HepG2 (cell line): Measurements from ENCODE around the gene MAPK13. TPM values are rescaled to one million over a fixed set of nuclear protein-coding genes. Genes with fewer than 3 reads are reported as not detected.

ENCODE experiments used
- AKAP8 ChIP-seq: sonication (generic); formaldehyde crosslinking; IDR thresholded peaks from 2 replicates; pipeline ENCODE4 v1.5.1; 2020; ENCODE audit warnings: mild to moderate bottlenecking, missing genetic modification reagents
- ASH2L ChIP-seq: fragments of 300-600, 200-600 bp; sonication (generic); IDR thresholded peaks from 2 replicates; pipeline ENCODE4 v1.7.0; 2017; ENCODE audit warnings: low read depth, mild to moderate bottlenecking, moderate library complexity, mixed read lengths, low read length; ENCODE audit not compliant: insufficient read length
- FIP1L1 ChIP-seq: fragments of 200-400 bp; formaldehyde crosslinking; IDR thresholded peaks from 2 replicates; pipeline ENCODE4 v1.6.1; 2018; ENCODE audit warnings: low read depth, mild to moderate bottlenecking, low read length, moderate library complexity, borderline replicate concordance; ENCODE audit not compliant: insufficient read depth
- IRX3 ChIP-seq: sonication (generic); formaldehyde crosslinking; IDR thresholded peaks from 2 replicates; pipeline ENCODE4 v1.8.1; 2023; ENCODE audit warnings: mild to moderate bottlenecking, low read depth, missing genetic modification reagents, borderline replicate concordance
- PHF21A ChIP-seq: sonication (generic); formaldehyde crosslinking; IDR thresholded peaks from 2 replicates; pipeline ENCODE4 v1.5.0; 2020; ENCODE audit warnings: mild to moderate bottlenecking, missing genetic modification reagents
- SMAD3 ChIP-seq: sonication (generic); formaldehyde crosslinking; IDR thresholded peaks from 2 replicates; pipeline ENCODE4 v1.4.0; 2020; ENCODE audit warnings: missing genetic modification reagents
- SOX13 ChIP-seq, 3 experiments: fragments of 450-650 bp in 1 of 3; sonication (generic) in 1 of 3; formaldehyde crosslinking in 1 of 3; IDR thresholded peaks in 2 of 3; conservative IDR thresholded peaks in 1 of 3; 2 replicates each; pipeline versions ENCODE4 v1.5.0 to v1.6.1; 2016 to 2020; ENCODE audit warnings: antibody characterized with exemption in 1 of 3, mild to moderate bottlenecking in 1 of 3, missing compliant biosample characterization in 1 of 3, missing genetic modification reagents in 1 of 3, moderate library complexity in 1 of 3
- ZNF354B ChIP-seq: sonication (generic); formaldehyde crosslinking; IDR thresholded peaks from 2 replicates; pipeline ENCODE4 v1.8.0; 2022; ENCODE audit warnings: mild to moderate bottlenecking, missing genetic modification reagents
- ZNF484 ChIP-seq: sonication (generic); formaldehyde crosslinking; IDR thresholded peaks from 2 replicates; pipeline ENCODE4 v1.5.1; 2020; ENCODE audit warnings: mild to moderate bottlenecking, low read depth, missing genetic modification reagents, borderline replicate concordance
- ZNF550 ChIP-seq: sonication (generic); formaldehyde crosslinking; IDR thresholded peaks from 2 replicates; pipeline ENCODE4 v1.4.0; 2020; ENCODE audit warnings: mild to moderate bottlenecking, missing genetic modification reagents, borderline replicate concordance
- ZNF883 ChIP-seq: sonication (generic); formaldehyde crosslinking; IDR thresholded peaks from 2 replicates; pipeline ENCODE4 v1.5.1; 2020; ENCODE audit warnings: mild to moderate bottlenecking, missing genetic modification reagents; ENCODE audit errors: not compliant biosample characterization
- ZSCAN25 ChIP-seq: sonication (generic); formaldehyde crosslinking; IDR thresholded peaks from 2 replicates; pipeline ENCODE4 v1.8.0; 2022; ENCODE audit warnings: mild to moderate bottlenecking, missing genetic modification reagents
- polyA plus RNA-seq, 8 experiments: library from polyadenylated mRNA; depleted of rRNA in 3 of 8; stranded (reverse) in 7 of 8; unstranded in 1 of 8; fragments of >200 nt; fragmentation: Illumina TruSeq in 4 of 8; extraction: Trizol in 4 of 8; gene quantifications; 2 replicates each; pipeline versions ENCODE4 v1.2.1 to v1.2.3, GENCODE V29; 2011 to 2016; ENCODE audit warnings: low read depth in 4 of 8, missing spikeins in 1 of 8, mixed read lengths in 1 of 8; ENCODE audit not compliant: insufficient read depth in 1 of 8
- total RNA-seq, 5 experiments: library from RNA; depleted of rRNA; stranded (reverse); fragments of >200 nt; fragmentation: Illumina TruSeq; extraction: Trizol; gene quantifications; 2 replicates each; pipeline ENCODE4 v1.2.3, GENCODE V29; 2016; ENCODE audit warnings: low read depth in 1 of 5
- TF ChIP-seq, protein P1 (sequence below): sonication (generic); formaldehyde crosslinking; IDR thresholded peaks from 2 replicates; pipeline ENCODE4 v1.4.0; 2020; ENCODE audit warnings: missing genetic modification reagents
- TF ChIP-seq, protein P2 (sequence below): IDR thresholded peaks from 2 replicates; pipeline ENCODE4 v1.6.1; 2016
- TF ChIP-seq, protein P3 (sequence below): sonication (generic); formaldehyde crosslinking; IDR thresholded peaks from 2 replicates; pipeline ENCODE4 v1.8.1; 2022; ENCODE audit warnings: low read depth, mild to moderate bottlenecking, missing genetic modification reagents
- TF ChIP-seq, protein P4 (sequence below): IDR thresholded peaks from 2 replicates; pipeline ENCODE4 v1.6.1; 2016; ENCODE audit warnings: missing genetic modification reagents, missing compliant biosample characterization
- TF ChIP-seq, protein P5 (sequence below): sonication (generic); formaldehyde crosslinking; IDR thresholded peaks from 2 replicates; pipeline ENCODE4 v1.8.0; 2022; ENCODE audit warnings: mild to moderate bottlenecking, missing genetic modification reagents, moderate library complexity

Gene MAPK13
- total and polyA plus RNA-seq, 2 of the 13 experiments (the other 11 are each of a cell fraction or from before 2014, with no cell fraction given) = 12.7 to 43.4 TPM

DNA sequence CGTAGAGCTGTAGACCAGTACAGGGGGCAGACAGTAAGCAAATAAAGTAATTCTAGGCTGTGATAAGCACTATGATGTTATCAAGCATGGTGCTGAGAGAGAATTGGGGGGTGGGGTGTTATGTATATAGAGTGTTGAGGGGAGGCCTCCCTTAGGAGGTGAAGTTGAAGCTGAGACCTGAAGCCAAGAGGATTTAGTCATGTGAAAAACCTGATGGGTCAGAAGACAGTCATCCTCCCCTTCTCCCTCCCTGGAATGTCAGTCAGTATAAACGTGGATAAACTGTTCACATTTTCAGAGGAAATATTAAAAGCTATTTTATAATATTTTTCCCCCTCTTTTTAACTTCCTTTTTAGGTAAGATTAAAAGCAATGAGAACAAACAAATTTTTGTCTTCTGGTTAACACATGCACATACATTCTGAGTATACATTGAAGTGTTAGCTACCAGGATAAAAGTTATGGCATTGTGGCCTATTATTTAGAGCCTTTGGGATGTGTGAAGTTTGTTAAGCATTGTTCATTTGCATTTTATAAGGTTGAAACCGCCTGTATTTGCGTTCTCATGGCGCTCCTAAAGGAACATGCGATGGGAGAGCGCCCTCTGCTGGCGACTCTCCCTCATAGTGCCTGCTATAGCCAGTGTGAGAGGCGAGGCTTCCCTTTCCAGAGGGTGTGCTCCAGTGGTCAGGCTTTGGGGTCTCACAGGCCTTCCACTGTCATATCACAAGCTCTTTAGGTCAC is 35.4 kb upstream of the MAPK13 start (continued):
- no peak for TF ChIP-seq SOX13 (IDR thresholded peaks at IDR 0.05)
- peak in 1 of 2 experiments; percentile 51; a peak in 1 of 4 replicates for TF ChIP-seq SOX13 (CRISPR knock-in tag; conservative IDR thresholded peaks at IDR 0.05 in 1 of 2, IDR thresholded peaks at IDR 0.05 in 1 of 2)
- no peak for TF ChIP-seq ZNF354B
- TF ChIP-seq ZSCAN25 = no peak
- peak; percentile 66; the same call in 1 of the 2 replicates for TF ChIP-seq SMAD3
- TF ChIP-seq, protein P1, sequence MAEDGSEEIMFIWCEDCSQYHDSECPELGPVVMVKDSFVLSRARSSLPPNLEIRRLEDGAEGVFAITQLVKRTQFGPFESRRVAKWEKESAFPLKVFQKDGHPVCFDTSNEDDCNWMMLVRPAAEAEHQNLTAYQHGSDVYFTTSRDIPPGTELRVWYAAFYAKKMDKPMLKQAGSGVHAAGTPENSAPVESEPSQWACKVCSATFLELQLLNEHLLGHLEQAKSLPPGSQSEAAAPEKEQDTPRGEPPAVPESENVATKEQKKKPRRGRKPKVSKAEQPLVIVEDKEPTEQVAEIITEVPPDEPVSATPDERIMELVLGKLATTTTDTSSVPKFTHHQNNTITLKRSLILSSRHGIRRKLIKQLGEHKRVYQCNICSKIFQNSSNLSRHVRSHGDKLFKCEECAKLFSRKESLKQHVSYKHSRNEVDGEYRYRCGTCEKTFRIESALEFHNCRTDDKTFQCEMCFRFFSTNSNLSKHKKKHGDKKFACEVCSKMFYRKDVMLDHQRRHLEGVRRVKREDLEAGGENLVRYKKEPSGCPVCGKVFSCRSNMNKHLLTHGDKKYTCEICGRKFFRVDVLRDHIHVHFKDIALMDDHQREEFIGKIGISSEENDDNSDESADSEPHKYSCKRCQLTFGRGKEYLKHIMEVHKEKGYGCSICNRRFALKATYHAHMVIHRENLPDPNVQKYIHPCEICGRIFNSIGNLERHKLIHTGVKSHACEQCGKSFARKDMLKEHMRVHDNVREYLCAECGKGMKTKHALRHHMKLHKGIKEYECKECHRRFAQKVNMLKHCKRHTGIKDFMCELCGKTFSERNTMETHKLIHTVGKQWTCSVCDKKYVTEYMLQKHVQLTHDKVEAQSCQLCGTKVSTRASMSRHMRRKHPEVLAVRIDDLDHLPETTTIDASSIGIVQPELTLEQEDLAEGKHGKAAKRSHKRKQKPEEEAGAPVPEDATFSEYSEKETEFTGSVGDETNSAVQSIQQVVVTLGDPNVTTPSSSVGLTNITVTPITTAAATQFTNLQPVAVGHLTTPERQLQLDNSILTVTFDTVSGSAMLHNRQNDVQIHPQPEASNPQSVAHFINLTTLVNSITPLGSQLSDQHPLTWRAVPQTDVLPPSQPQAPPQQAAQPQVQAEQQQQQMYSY (CRISPR knock-in tag) = no peak
- TF ChIP-seq, protein P2, sequence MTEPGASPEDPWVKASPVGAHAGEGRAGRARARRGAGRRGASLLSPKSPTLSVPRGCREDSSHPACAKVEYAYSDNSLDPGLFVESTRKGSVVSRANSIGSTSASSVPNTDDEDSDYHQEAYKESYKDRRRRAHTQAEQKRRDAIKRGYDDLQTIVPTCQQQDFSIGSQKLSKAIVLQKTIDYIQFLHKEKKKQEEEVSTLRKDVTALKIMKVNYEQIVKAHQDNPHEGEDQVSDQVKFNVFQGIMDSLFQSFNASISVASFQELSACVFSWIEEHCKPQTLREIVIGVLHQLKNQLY (CRISPR knock-in tag) = no peak
- TF ChIP-seq FIP1L1 = no peak
- TF ChIP-seq ZNF484 (CRISPR knock-in tag) = no peak
- no peak for TF ChIP-seq ASH2L
- TF ChIP-seq, protein P3, sequence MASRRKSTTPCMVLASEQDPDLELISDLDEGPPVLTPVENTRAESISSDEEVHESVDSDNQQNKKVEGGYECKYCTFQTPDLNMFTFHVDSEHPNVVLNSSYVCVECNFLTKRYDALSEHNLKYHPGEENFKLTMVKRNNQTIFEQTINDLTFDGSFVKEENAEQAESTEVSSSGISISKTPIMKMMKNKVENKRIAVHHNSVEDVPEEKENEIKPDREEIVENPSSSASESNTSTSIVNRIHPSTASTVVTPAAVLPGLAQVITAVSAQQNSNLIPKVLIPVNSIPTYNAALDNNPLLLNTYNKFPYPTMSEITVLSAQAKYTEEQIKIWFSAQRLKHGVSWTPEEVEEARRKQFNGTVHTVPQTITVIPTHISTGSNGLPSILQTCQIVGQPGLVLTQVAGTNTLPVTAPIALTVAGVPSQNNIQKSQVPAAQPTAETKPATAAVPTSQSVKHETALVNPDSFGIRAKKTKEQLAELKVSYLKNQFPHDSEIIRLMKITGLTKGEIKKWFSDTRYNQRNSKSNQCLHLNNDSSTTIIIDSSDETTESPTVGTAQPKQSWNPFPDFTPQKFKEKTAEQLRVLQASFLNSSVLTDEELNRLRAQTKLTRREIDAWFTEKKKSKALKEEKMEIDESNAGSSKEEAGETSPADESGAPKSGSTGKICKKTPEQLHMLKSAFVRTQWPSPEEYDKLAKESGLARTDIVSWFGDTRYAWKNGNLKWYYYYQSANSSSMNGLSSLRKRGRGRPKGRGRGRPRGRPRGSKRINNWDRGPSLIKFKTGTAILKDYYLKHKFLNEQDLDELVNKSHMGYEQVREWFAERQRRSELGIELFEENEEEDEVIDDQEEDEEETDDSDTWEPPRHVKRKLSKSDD = no peak
- no peak for TF ChIP-seq ZNF883 (CRISPR knock-in tag)
- TF ChIP-seq AKAP8 (CRISPR knock-in tag) = no peak
- TF ChIP-seq, protein P4, sequence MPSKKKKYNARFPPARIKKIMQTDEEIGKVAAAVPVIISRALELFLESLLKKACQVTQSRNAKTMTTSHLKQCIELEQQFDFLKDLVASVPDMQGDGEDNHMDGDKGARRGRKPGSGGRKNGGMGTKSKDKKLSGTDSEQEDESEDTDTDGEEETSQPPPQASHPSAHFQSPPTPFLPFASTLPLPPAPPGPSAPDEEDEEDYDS = no peak
- TF ChIP-seq, protein P5, sequence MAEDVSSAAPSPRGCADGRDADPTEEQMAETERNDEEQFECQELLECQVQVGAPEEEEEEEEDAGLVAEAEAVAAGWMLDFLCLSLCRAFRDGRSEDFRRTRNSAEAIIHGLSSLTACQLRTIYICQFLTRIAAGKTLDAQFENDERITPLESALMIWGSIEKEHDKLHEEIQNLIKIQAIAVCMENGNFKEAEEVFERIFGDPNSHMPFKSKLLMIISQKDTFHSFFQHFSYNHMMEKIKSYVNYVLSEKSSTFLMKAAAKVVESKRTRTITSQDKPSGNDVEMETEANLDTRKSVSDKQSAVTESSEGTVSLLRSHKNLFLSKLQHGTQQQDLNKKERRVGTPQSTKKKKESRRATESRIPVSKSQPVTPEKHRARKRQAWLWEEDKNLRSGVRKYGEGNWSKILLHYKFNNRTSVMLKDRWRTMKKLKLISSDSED = no peak
- no peak for TF ChIP-seq IRX3 (CRISPR knock-in tag)
- TF ChIP-seq ZNF550 (CRISPR knock-in tag) = no peak
- no peak for TF ChIP-seq PHF21A (CRISPR knock-in tag)
